Neural progenitor cell (in vitro differentiated cells): ENCODE results near the gene ZC3H12A.
"Not testable (repeated sequence)": the region's sequence is repeated elsewhere in the genome, so short reads cannot be mapped to it uniquely, and the experiment has no call there.

Source experiments
- CTCF ChIP-seq: fragments of 200-600 bp; sonication (generic); IDR thresholded peaks from 2 replicates; pipeline ENCODE4 v1.5.1; 2017; ENCODE audit warnings: antibody characterized with exemption, mild to moderate bottlenecking
- EZH2 ChIP-seq: fragments of 200-600 bp; sonication (generic); IDR thresholded peaks from 2 replicates; pipeline ENCODE4 v1.6.1; 2017; ENCODE audit warnings: antibody characterized with exemption, mild to moderate bottlenecking, moderate library complexity

- not testable (repeated sequence) for TF ChIP-seq CTCF, EZH2
Observed at GRCh38 chr1:37532418-37533156, 58.2 kb downstream of the ZC3H12A start.
